ENCODE measurements around the gene LRP2. TPM values are rescaled to one million over a fixed set of nuclear protein-coding genes. Genes with fewer than 3 reads are reported as not detected.

The LRP2 gene
- polyA plus RNA-seq, 1 donor (not counting 4 experiments of a cell fraction or from before 2014, with no cell fraction given), result not detected

DNA sequence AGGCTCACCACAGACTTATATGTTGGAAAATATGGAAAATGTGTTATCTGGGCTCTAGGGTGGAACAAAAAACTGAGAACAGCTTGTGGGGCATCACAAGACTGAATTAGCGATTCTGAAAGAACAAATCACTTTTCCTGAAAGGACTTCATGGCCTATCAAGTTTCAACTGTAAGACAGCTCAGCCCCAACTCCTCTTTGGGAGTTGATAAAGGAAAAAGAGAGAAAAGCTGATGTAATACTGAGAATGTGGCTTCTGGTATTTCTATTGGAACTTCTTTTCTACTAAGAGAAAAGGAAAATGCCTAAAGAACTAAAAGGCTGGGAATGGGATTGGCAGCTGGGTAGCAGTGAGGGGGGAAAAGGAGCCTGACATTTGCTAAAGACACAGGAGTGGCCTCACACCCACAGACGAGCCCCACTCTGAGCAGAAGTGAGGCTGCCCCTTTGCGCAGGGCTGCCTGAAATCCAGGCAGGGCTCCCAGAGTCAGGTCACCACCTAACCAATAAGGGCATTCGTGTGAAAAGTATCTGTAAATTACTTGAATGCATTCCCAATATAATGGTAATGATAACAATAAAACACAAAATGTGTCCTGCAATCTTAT lies 75.6 kb downstream of the LRP2 start:
- Histone ChIP-seq H3K4me1 (ENCODE audit: control insufficient read depth, extremely low read depth, insufficient read depth, low read length) (no peaks in the 10 kb centered on the region), H3K4me3 (ENCODE audit: control insufficient read depth in 2 of 3, extremely low read depth in 1 of 3, insufficient read depth in 2 of 3, low read depth in 1 of 3, low read length in 3 of 3) (no peak overlapping the region), H4K20me1 (ENCODE audit: control insufficient read depth, extremely low read depth, insufficient read depth, low read length) (no peaks in the 10 kb centered on the region), H3K27me3 (ENCODE audit: control insufficient read depth, extremely low read depth, insufficient read depth, low read length) (no peaks in the 10 kb centered on the region), H2AFZ (ENCODE audit: control insufficient read depth, low read length) (no peak overlapping the region), H3K9ac (ENCODE audit: control insufficient read depth, extremely low read depth, insufficient read depth, low read length) (no peak overlapping the region), H3K27ac (ENCODE audit: control insufficient read depth, insufficient read depth, low read length) (no peak overlapping the region), H3K4me2 (ENCODE audit: control insufficient read depth, extremely low read depth, insufficient read depth, low read depth, low read length) (no peak overlapping the region), H3K9me1 (ENCODE audit: control insufficient read depth, extremely low read depth, insufficient read depth, low read length) (no peaks in the 10 kb centered on the region), H3K36me3 (ENCODE audit: control insufficient read depth in 2 of 2, extremely low read depth in 1 of 2, insufficient read depth in 2 of 2, low read length in 2 of 2) (no peaks in the 10 kb centered on the region), H3K79me2 (ENCODE audit: control insufficient read depth, insufficient read depth, low read length) (no peaks in the 10 kb centered on the region), H3K9me3 (ENCODE audit: control insufficient read depth, low read depth, low read length) (no peaks in the 10 kb centered on the region)
- no peak for DNase-seq (ENCODE audit: low read depth, low spot score)
- no peak for TF ChIP-seq EZH2 (IDR thresholded peaks at IDR 0.05; ENCODE audit: low read length)
- TF ChIP-seq CTCF (optimal IDR thresholded peaks at IDR 0.05 in 1 of 3, IDR thresholded peaks at IDR 0.05 in 1 of 3, conservative IDR thresholded peaks at IDR 0.05 in 1 of 3; ENCODE audit: extremely low read depth in 1 of 3, insufficient read depth in 2 of 3, low read length in 3 of 3), result no peak
- dilution Hi-C loops (cut with MboI; ENCODE audit: extremely low pct_ligation_motif_present, low sequenced_read_pairs), result no loop called here
- FAIRE-seq, result no peak

DNA sequence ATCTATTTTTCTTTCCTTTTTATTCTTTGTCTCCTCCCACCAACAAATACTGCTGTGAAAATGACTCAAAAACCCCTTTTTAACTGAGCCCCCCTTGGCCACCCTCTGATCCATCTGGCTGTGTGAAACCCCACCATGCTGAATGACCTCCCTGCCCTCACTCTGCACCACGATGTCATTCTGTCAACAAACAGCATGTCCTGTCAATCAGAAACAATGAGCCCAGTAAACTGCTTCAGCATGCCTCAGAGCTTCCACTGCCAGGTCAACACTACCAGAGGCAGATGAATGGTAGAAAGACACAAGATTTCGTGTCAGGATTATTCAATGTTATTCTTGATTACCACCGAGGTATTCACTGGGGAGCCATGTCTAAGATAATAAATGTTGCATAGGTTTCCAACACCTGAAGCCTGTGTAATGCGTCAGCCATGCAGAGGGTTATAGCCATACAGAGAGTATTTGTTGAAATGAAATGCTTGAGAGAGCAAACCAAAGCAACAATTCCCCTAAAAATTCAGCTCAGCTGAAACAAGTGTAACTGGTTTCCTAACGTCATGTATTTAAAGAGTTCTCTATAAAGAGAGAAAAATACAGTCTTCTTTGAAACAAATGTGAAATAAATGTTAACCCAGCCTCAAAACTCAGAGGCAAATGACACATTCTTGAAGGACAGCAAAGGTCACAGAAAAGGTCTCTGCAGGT lies 76.7 kb downstream of the LRP2 start:
- no peaks in the 10 kb centered on the region for H3K4me1 ChIP-seq (ENCODE audit: control insufficient read depth, extremely low read depth, insufficient read depth, low read length)
- DNase-seq (ENCODE audit: low read depth, low spot score) (no peak), FAIRE-seq (no peak)
- no peak overlapping the region for H3K4me3 ChIP-seq (ENCODE audit: control insufficient read depth in 2 of 3, extremely low read depth in 1 of 3, insufficient read depth in 2 of 3, low read depth in 1 of 3, low read length in 3 of 3)
- no peaks in the 10 kb centered on the region for H3K9me1 ChIP-seq (ENCODE audit: control insufficient read depth, extremely low read depth, insufficient read depth, low read length)
- H3K27me3 ChIP-seq (ENCODE audit: control insufficient read depth, extremely low read depth, insufficient read depth, low read length), result no peaks in the 10 kb centered on the region
- H2AFZ ChIP-seq (ENCODE audit: control insufficient read depth, low read length), result no peak overlapping the region
- H3K9me3 ChIP-seq (ENCODE audit: control insufficient read depth, low read depth, low read length), result no peaks in the 10 kb centered on the region
- dilution Hi-C loops (cut with MboI; ENCODE audit: extremely low pct_ligation_motif_present, low sequenced_read_pairs), result no loop called here
- H3K9ac ChIP-seq (ENCODE audit: control insufficient read depth, extremely low read depth, insufficient read depth, low read length), result no peak overlapping the region
- no peaks in the 10 kb centered on the region for H3K79me2 ChIP-seq (ENCODE audit: control insufficient read depth, insufficient read depth, low read length)
- H3K27ac ChIP-seq (ENCODE audit: control insufficient read depth, insufficient read depth, low read length), result no peak overlapping the region
- H4K20me1 ChIP-seq (ENCODE audit: control insufficient read depth, extremely low read depth, insufficient read depth, low read length), result no peaks in the 10 kb centered on the region
- H3K4me2 ChIP-seq (ENCODE audit: control insufficient read depth, extremely low read depth, insufficient read depth, low read depth, low read length), result no peak overlapping the region
- TF ChIP-seq CTCF (optimal IDR thresholded peaks at IDR 0.05 in 1 of 3, IDR thresholded peaks at IDR 0.05 in 1 of 3, conservative IDR thresholded peaks at IDR 0.05 in 1 of 3; ENCODE audit: extremely low read depth in 1 of 3, insufficient read depth in 2 of 3, low read length in 3 of 3) (no peak), EZH2 (IDR thresholded peaks at IDR 0.05; ENCODE audit: low read length) (no peak)
- no peaks in the 10 kb centered on the region for H3K36me3 ChIP-seq (ENCODE audit: control insufficient read depth in 2 of 2, extremely low read depth in 1 of 2, insufficient read depth in 2 of 2, low read length in 2 of 2)

Measured in keratinocyte (primary cell).